ENCODE measurements around the gene ATP5MK.
A peak's percentile ranks its signal among the peaks of the same experiment; 100 is the strongest.

ATP5MK gene

DNA sequence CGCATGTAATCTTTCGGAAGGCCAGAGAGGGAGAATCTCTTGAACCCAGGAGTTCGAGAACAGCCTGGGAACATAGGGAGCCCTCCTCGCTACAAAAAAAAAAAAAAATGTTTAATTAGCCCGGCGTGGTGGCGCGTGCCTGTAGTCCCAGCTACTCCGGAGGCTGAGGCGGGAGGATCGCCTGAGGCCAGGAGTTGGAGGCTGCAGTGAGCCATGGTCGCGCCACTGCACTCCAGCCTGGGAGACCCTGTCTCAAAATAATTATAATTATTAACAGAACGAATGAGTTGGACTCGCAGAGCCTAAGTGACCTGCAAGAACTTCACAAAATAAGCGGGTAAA is 46.1 kb downstream of the ATP5MK start:
- DNase-seq (ENCODE audit: extremely low read depth, insufficient read length): no peak
- Histone ChIP-seq H3K4me3 (replicated peaks; ENCODE audit: low read depth, low read length) (peak overlapping the region; percentile 89), H3K27me3 (replicated peaks; ENCODE audit: control insufficient read depth, insufficient read depth, low read length) (no peaks in the 10 kb centered on the region), H3K36me3 (ENCODE audit: control insufficient read depth, insufficient read depth, low read length) (peaks cover 2% of the 10 kb centered on the region)
- TF ChIP-seq CTCF (IDR thresholded peaks at IDR 0.05; ENCODE audit: insufficient read depth, low read length, poor library complexity, severe bottlenecking): no peak

All from GM06990 (cell line).